Neural progenitor cell (in vitro differentiated cells): ENCODE measurements around the gene AQR.

Source experiments
- EZH2 ChIP-seq: fragments of 200-600 bp; sonication (generic); IDR thresholded peaks from 2 replicates; pipeline ENCODE4 v1.6.1; 2017; ENCODE audit warnings: antibody characterized with exemption, mild to moderate bottlenecking, moderate library complexity
- EZH2phosphoT487 ChIP-seq: fragments of 200-600 bp; sonication (generic); IDR thresholded peaks from 2 replicates; pipeline ENCODE4 v1.6.1; 2017; ENCODE audit warnings: antibody characterized with exemption
- TF ChIP-seq, protein P1 (sequence below): fragments of 200-600 bp; sonication (generic); IDR thresholded peaks from 2 replicates; pipeline ENCODE4 v1.5.1; 2017; ENCODE audit warnings: antibody characterized with exemption, mild to moderate bottlenecking

DNA sequence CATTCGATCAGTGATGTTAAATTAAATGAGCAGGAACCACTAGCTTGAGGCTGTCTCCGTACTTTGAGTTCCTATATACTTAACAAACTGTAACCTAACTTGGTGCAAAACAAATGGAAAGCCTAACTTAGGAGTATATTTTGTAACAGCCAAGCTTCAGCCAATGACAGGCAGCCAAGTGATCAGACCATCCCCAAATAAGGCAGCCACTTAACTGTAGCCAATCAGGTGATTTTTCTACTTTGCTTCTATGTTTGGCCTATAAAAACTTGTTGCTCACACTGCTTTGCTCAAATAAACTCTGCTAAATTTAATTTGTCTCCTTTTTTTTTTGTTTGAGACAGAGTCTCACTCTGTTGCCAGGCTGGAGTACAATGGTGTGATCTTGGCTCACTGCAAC, 37.9 kb upstream of the AQR start:
- TF ChIP-seq, protein P1, sequence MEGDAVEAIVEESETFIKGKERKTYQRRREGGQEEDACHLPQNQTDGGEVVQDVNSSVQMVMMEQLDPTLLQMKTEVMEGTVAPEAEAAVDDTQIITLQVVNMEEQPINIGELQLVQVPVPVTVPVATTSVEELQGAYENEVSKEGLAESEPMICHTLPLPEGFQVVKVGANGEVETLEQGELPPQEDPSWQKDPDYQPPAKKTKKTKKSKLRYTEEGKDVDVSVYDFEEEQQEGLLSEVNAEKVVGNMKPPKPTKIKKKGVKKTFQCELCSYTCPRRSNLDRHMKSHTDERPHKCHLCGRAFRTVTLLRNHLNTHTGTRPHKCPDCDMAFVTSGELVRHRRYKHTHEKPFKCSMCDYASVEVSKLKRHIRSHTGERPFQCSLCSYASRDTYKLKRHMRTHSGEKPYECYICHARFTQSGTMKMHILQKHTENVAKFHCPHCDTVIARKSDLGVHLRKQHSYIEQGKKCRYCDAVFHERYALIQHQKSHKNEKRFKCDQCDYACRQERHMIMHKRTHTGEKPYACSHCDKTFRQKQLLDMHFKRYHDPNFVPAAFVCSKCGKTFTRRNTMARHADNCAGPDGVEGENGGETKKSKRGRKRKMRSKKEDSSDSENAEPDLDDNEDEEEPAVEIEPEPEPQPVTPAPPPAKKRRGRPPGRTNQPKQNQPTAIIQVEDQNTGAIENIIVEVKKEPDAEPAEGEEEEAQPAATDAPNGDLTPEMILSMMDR = no peak
- TF ChIP-seq EZH2 = no peak
- TF ChIP-seq EZH2phosphoT487 = no peak
